GM04503 (cell line): ENCODE data around the gene WDR70.
"Not testable (repeated sequence)": the region's sequence is repeated elsewhere in the genome, so short reads cannot be mapped to it uniquely, and the experiment has no call there.

Source experiments
- DNase-seq: peaks from one replicate; pipeline ENCODE4 v3.0.0-alpha.2; 2012; ENCODE audit warnings: low read depth

WDR70 gene

GRCh38 chr5:37640088-37640487 lies 261.0 kb downstream of the WDR70 start:
- no peak for DNase-seq

- no peak for DNase-seq
Measured at GRCh38 chr5:37641933-37642332, 262.8 kb downstream of the WDR70 start.

- no peak for DNase-seq
Measured at GRCh38 chr5:37645707-37646106, 266.6 kb downstream of the WDR70 start.

- not testable (repeated sequence) for DNase-seq
Measured at GRCh38 chr5:37654566-37654965, 275.4 kb downstream of the WDR70 start.

GRCh38 chr5:37657046-37657445 lies 277.9 kb downstream of the WDR70 start:
- DNase-seq = no peak

- no peak for DNase-seq
Measured at GRCh38 chr5:37658440-37658839, 279.3 kb downstream of the WDR70 start.

- no peak for DNase-seq
Measured at GRCh38 chr5:37660319-37660718, 281.2 kb downstream of the WDR70 start.

GRCh38 chr5:37661227-37661920 lies 282.3 kb downstream of the WDR70 start:
- no peak for DNase-seq

GRCh38 chr5:37661951-37662350 lies 282.8 kb downstream of the WDR70 start:
- no peak for DNase-seq

GRCh38 chr5:37662362-37662761 lies 283.2 kb downstream of the WDR70 start:
- no peak for DNase-seq

GRCh38 chr5:37662789-37663485 lies 283.8 kb downstream of the WDR70 start:
- DNase-seq = no peak

GRCh38 chr5:37663538-37663937 lies 284.4 kb downstream of the WDR70 start:
- DNase-seq = no peak

- DNase-seq = no peak
Measured at GRCh38 chr5:37664551-37664950, 285.4 kb downstream of the WDR70 start.

- no peak for DNase-seq
Measured at GRCh38 chr5:37665272-37665671, 286.2 kb downstream of the WDR70 start.

- no peak for DNase-seq
Measured at GRCh38 chr5:37665889-37666288, 286.8 kb downstream of the WDR70 start.

GRCh38 chr5:37667430-37667829 lies 288.3 kb downstream of the WDR70 start:
- no peak for DNase-seq

GRCh38 chr5:37667846-37668245 lies 288.7 kb downstream of the WDR70 start:
- no peak for DNase-seq

GRCh38 chr5:37668524-37669047 lies 289.5 kb downstream of the WDR70 start:
- peak; percentile 83 for DNase-seq

GRCh38 chr5:37672118-37672588 lies 293.0 kb downstream of the WDR70 start:
- DNase-seq = not testable (repeated sequence)

- DNase-seq = not testable (repeated sequence)
Measured at GRCh38 chr5:37674361-37674760, 295.2 kb downstream of the WDR70 start.

GRCh38 chr5:37679326-37679725 lies 300.2 kb downstream of the WDR70 start:
- DNase-seq = not testable (repeated sequence)

- DNase-seq = not testable (repeated sequence)
Measured at GRCh38 chr5:37679903-37680302, 300.8 kb downstream of the WDR70 start.

- no peak for DNase-seq
Measured at GRCh38 chr5:37683072-37683471, 304.0 kb downstream of the WDR70 start.
